Activated T-helper 9 cell treated with anti-CD3 and anti-CD28 coated beads, Interleukin-2, amount 50 U/mL, for 16 hours (primary cell): Measurements from ENCODE around the gene MSRB3.

ENCODE experiments used
- DNase-seq: peaks from one replicate; pipeline ENCODE4 v3.0.0-alpha.2; 2020; ENCODE audit warnings: low read depth

The MSRB3 gene

GRCh38 chr12:65499167-65499566 is 220.7 kb downstream of the MSRB3 start:
- no peak for DNase-seq

- DNase-seq: no peak
Observed at GRCh38 chr12:65500091-65500900, 221.8 kb downstream of the MSRB3 start.

GRCh38 chr12:65501093-65501621 is 222.7 kb downstream of the MSRB3 start:
- no peak for DNase-seq

GRCh38 chr12:65501935-65502334 is 223.5 kb downstream of the MSRB3 start:
- no peak for DNase-seq

GRCh38 chr12:65504417-65504816 is 225.9 kb downstream of the MSRB3 start:
- DNase-seq: no peak

GRCh38 chr12:65505386-65506121 is 227.1 kb downstream of the MSRB3 start:
- DNase-seq: no peak

- no peak for DNase-seq
Observed at GRCh38 chr12:65508276-65509035, 230.0 kb downstream of the MSRB3 start.

GRCh38 chr12:65510007-65510406 is 231.5 kb downstream of the MSRB3 start:
- DNase-seq: no peak

- no peak for DNase-seq
Observed at GRCh38 chr12:65510584-65511050, 232.1 kb downstream of the MSRB3 start.

- DNase-seq: no peak
Observed at GRCh38 chr12:65511134-65511834, 232.8 kb downstream of the MSRB3 start.

- no peak for DNase-seq
Observed at GRCh38 chr12:65511912-65512311, 233.4 kb downstream of the MSRB3 start.
